C1 segment of cervical spinal cord (tissue), 14 donors: Measurements from ENCODE around the gene TREML4.
"Not testable (repeated sequence)": the region's sequence is repeated elsewhere in the genome, so short reads cannot be mapped to it uniquely, and the experiment has no call there.

ENCODE experiments used
- DNase-seq, 14 donors: peaks; one replicate each; lab custom pipeline; 2025; lab: John Stamatoyannopoulos, UW

The TREML4 gene

GRCh38 chr6:41204156-41204555, 24.0 kb upstream of the TREML4 start:
- no peak for DNase-seq

- no peak for DNase-seq
These were observed 19.6 kb upstream of the TREML4 start for GRCh38 chr6:41208439-41209106.

GRCh38 chr6:41209547-41210320, 18.4 kb upstream of the TREML4 start:
- no peak for DNase-seq

GRCh38 chr6:41214559-41215238, 13.4 kb upstream of the TREML4 start:
- DNase-seq: no peak

GRCh38 chr6:41215777-41216176, 12.4 kb upstream of the TREML4 start:
- DNase-seq: no peak

- no peak for DNase-seq
These were observed 11.5 kb upstream of the TREML4 start for GRCh38 chr6:41216616-41217015.

- no peak for DNase-seq
These were observed 6.1 kb upstream of the TREML4 start for GRCh38 chr6:41222045-41222444.

- no peak for DNase-seq
These were observed 5.6 kb upstream of the TREML4 start for GRCh38 chr6:41222513-41222912.

- no peak for DNase-seq
These were observed 3.3 kb upstream of the TREML4 start for GRCh38 chr6:41224800-41225199.

GRCh38 chr6:41226752-41227151, 1.4 kb upstream of the TREML4 start:
- DNase-seq: no peak

- no peak for DNase-seq
These were observed 467 bp downstream of the TREML4 start for GRCh38 chr6:41228616-41229015.

GRCh38 chr6:41229721-41230120, 1.6 kb downstream of the TREML4 start:
- DNase-seq: no peak

- no peak for DNase-seq
These were observed 3.1 kb downstream of the TREML4 start for GRCh38 chr6:41231246-41231645.

- no peak for DNase-seq
These were observed 4.5 kb downstream of the TREML4 start for GRCh38 chr6:41232667-41233066.

- DNase-seq: no peak
These were observed 8.1 kb downstream of the TREML4 start for GRCh38 chr6:41236276-41236675.

- DNase-seq: no peak
These were observed 9.0 kb downstream of the TREML4 start for GRCh38 chr6:41237128-41237527.

- no peak for DNase-seq
These were observed 11.5 kb downstream of the TREML4 start for GRCh38 chr6:41239467-41240159.

- DNase-seq: not testable (repeated sequence)
These were observed 18.4 kb downstream of the TREML4 start for GRCh38 chr6:41246529-41246928.

- no peak for DNase-seq
These were observed 19.2 kb downstream of the TREML4 start for GRCh38 chr6:41247288-41247865.

GRCh38 chr6:41247882-41248705, 19.9 kb downstream of the TREML4 start:
- DNase-seq: no peak
